HG02840 (cell line): ENCODE data around the gene RECQL5.
A peak's percentile ranks its signal among the peaks of the same experiment; 100 is the strongest.
"Not testable (repeated sequence)": the region's sequence is repeated elsewhere in the genome, so short reads cannot be mapped to it uniquely, and the experiment has no call there.

Experiments
- ATAC-seq: cut with Tn5 transposase; IDR thresholded peaks from one replicate; pipeline ENCODE4 v1.9.1; 2021; ENCODE audit warnings: mild to moderate bottlenecking, moderate library complexity, moderate number of reproducible peaks; ENCODE audit not compliant: unreplicated experiment, low FRiP score

Gene RECQL5

DNA sequence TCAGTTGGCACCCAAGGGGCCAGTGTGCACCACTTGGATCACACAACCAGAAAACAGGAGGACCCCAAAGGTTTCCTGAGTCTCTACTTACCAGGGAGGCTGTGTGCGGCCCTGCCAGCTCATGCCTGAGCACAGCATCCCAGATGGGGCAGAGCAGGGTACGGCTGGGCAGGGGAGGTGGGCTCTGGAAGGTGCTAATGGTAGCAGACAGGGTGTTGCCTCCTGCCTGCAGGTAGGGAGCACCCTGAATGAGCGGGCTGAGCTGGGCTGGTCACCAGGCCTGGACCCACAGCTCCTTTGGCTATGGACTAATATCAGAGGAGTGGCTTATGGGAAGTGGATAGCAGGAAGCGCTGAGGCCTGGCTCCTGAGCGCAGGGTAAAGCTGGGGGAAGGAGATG is 14.6 kb downstream of the RECQL5 start:
- ATAC-seq, result no peak

DNA sequence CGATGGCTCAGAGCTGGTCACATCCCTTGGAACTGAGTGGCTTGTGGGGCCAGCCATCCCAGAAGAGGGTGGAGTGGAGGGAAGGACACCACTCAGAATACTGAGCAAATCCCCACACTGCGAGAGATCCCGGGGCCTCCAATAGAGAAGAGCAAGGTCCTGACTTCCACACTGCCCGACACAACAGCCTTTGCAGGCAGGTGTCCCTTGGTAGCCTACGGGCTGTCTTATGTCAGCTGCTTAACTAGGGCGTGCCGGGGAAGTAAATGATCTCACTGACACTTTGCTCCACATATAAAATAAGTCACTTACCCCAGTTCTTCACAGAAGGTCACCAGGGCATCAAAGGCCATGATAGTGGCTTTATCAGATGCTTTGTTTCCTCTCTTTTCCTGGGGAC is 16.1 kb downstream of the RECQL5 start:
- ATAC-seq, result no peak

DNA sequence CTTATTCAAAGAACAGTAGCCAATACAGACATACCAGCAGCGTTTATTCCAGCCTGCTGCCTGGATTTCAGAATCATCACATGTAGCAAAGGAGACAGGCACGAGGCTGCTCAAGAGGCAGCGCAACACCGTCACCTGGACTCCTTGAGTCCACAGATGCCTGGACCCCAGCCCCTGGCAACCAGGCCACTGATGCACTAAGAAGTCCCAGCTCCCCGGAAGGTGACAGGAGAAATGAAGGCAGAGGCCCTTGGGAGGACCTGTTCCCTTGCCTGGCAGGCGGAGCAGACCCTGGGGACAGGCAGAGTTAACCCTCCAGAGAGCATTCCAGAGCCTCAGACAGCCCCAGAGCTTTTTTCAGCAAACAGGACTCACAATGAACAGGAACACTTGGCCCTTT is 17.3 kb downstream of the RECQL5 start:
- no peak for ATAC-seq

DNA sequence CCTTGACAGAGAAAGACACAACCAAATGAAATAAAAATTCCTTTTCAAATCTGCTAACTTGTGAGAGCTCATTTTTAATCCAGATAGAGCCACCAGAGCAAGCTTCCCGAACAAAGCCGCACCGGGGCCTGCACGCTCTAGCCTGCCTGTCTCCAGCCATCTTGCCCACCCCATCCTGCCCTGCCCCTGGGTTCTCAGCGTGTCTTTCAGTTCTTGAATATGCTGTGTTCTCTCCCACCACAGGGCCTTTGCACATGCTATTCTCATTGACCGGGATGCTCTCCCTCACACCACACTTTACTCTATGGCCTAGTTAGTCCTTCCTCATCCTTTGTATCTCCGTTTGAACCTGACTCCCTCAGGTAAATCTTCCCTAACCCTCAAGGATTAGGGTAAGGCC is 19.0 kb downstream of the RECQL5 start:
- no peak for ATAC-seq

DNA sequence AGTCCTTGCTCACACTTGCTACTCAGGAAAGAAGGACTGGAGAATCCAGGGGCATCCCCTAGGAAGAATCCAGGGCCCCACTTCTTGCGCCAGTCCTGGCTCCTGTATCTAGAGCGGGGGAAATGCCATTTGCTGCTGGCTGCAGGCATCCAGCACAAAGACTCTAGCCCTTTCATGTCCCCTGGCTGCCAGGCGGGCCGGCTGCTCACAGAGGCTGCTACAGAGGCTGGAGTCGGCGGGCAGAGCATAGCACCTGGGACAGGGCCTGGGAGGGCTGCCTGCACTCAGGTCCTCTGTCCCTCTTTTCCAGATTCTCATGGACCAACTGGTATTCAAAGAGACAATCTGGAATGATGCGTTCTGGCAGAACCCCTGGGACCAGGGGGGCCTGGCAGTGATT is 19.9 kb downstream of the RECQL5 start:
- no peak for ATAC-seq

DNA sequence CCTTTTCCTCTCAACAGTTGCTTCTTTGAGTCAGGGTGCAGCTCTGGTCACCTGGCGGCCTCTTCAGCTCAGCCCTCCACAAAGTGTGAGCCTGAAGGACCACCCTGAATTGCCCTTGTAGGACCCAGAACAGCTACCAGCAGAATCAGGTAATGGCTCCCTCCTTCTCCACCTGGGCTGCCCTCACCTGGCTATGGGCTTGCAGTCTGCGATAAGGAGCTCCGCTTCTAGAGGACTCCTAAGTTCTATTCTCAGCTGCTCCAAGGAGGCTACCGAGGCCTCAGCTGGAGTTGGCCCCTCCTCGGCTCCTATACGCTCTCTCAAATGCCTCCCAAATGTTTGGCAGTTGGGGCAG is 20.3 kb downstream of the RECQL5 start:
- ATAC-seq, result no peak

DNA sequence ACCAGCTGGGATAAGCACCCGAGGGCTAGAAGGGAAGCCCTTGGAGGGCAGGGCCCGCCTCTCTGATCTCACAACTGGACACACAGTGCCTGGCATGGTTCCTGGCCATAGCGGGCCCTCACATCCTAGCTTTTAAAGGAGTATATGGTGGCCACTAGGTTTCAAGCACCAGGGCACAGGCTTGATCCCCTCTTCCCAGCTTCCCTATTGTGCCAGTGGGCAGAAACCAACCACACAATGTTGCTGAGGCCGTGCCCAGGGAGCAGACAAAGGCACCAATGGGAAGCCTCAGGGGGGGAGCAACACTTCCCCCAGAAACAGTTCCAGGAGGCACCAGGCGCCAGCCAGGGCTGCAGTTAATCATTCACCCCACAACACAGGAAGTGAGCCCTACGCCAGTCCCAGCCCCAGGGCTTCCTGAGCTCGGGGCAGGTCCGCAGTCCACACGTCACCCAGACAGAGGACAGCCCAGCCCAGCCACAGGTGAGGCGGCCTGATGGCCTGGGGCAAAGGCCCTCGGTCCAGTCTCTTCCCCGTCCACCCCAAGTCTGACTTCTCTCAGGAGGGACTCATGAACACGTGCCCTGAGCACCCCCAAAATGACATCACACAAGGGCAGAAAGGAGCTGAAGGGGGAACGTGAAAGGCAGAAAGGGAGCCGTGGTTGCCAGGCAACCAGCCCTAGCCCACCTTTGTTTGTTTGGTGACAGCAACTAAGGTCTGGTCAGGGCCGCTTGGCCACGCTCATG is 20.9 kb downstream of the RECQL5 start:
- peak; percentile 74 for ATAC-seq

DNA sequence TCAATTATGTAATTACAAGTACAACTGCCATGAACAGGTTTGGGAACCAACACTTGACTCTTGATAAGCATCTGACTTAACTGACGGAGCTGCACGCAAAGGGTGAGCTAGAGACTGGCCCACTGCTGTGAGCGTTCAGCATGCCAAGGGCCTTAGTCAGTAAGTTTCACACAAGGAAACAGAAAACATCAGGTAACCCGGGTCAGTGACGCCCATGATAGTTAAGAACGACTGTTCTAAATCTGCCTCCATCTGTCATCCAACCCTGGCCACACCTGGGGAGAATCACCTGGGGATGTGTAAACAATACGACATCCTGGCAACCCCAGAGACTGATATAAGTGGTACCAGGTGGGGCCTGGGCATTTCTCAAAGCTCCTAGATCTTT is 21.5 kb downstream of the RECQL5 start:
- no peak for ATAC-seq

DNA sequence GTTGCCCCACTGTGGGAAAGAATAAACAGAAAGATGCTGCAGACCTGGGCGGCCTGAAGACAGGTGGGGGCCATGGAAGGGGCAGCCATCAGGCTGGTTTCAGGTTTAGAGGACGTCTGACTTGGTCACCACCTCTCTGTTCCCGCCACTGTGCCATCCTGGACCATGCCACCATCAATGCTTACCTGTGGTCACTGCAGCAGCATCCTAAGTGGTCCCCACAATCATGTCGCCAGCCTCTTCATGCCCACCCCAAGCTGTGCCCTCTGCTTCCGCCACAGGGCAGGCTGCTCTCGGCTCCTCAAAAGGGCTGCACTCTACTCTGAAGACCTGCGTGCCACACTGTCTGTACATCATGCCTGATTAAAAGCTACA is 23.3 kb downstream of the RECQL5 start:
- no peak for ATAC-seq

DNA sequence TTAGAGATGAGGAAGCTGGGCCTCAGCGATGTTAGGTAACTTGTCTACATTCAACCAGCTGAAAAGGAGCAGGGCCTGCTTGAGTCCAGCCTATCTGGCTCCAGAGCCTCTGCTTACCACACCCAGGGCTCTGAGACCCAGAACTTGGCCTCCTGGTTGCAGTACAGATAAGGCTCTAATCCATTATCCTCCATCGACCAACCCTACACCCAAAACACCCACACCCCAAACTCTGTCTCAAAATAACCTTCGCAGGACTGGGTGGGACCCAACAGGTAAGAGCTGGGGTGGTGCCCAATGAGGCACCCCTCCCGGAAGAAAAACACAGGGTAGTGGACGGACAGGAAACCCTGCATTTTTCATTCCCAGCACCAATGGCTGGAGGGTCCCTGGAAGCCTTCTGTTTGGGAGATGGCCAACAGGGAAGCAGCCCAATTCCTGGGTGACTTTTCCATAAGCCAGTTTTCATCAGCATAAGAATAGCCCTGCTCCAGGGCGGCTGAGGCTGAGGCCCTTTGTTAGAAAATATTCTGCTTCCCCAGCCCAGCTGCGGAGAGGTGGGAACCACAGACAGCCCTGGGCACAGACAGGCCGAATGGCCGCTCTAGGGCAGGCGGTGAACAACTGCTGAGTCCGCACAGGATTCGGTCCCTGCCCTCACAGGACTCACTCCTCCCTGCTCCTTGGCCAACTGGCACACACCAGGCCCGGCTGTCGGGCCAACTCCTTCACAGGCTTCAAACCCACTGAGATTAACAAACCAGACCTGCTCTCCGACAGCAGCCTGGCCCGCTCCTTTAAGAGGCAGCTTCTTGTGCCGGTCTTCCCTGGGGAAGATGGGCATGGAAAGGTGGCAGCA is 23.9 kb downstream of the RECQL5 start:
- no peak for ATAC-seq

DNA sequence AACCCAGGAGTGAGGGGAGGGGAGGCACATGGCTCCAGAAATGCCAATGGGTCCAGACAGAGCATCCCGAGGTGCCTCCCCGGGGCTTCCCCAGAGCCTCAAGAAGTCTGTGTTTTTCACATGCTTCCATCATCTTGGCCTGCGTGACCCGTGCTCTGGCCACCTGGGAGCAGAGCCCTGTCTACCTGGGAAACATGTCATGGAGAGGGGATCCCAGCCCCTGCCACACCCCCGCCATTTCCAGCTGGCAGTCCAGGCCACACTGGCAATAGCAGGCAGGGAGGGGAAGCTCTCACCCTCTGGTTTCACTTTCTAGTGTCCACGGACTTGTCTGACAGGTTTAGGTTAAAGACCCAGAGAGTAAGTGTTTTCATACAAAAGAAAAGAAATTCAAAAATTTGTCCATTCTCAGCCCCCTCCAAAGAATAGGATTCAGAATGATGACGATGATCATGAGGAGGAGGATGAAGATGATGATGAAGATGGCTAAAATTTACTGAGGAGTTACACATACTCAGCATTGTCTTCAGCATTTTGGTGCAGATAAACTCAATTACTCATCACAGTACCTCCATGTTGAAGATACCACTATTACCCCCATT is 24.7 kb downstream of the RECQL5 start:
- no peak for ATAC-seq

DNA sequence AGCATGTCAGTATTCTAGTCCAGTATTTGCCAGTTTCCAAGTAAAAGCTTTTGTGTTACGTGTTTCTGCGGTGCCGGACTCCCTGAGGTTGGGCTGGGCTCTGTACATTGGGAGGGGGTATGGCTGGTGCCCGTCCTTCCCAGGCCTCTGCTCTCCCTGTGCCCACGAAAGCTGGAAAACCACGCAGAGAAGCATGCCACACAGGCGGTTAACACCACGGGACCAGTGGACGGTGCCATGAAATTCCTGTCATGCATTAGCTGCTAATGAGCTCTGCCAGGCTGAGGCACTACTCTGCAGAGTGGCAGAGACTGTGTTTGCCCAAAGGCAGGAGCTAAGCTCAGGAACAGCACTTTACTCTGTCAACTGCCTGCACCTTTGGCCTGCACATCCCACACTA is 25.6 kb downstream of the RECQL5 start:
- ATAC-seq, result no peak

DNA sequence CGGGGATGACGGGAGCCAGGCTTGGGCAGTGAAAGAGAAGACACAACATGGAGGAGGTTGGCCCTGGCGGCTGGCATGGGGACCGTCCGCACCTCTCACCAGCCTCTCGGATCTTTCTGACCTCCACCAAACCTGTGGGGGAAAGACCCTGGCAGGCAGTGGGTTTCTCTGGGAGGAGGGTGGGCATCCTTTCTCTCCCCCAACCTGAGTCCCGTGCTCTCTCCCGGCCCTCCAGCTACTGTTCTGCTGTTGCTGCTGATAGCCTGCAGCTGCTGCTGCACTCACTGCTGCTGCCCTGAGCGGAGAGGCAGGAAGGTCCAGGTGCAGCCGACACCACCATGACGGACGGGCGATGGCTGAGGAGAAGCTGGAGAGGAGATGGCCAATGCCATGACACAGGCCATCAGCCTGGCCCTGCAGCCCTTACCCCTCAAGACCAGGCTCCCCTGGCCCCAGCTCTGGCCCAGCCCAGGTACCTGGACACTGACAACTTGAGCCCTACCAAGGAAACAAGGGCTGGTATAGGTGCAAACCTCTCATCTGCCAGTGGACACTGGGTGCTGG is 26.3 kb downstream of the RECQL5 start:
- no peak for ATAC-seq

DNA sequence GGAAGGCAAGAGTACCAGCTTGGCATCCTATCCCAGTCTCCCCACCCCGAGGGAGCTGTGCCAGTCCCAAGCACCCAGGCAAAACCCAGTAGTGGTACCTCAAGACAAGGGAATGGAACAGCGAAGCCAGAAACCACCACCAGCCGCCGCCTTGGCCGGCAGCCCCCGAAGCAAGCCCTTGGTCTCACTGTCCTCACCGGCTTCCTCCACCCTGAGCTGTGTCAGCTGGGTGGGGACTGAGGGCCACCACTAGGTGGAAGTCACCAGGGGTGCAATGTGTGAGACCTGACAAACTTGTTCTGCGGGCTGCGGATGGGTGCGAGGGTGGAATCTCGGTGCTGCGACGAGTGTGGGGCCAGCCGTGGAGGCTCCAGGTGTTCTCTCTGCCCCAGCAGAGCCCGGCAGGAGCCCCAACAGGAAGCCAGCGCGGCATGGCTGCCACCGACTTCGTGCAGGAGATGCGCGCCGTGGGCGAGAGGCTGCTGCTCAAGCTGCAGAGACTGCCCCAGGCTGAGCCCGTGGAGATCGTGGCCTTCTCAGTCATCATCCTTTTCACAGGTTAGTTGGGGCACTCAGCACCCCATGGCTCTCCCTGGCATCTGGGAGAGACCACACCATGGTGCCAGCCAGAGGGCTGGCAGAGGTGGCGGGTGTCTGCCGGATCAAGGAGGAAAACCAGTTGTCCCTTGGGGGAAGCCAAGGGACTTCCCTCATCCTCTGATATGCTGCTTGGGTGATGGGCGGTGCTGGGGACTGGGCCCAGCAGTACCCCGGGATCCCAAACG is 27.0 kb downstream of the RECQL5 start:
- no peak for ATAC-seq

DNA sequence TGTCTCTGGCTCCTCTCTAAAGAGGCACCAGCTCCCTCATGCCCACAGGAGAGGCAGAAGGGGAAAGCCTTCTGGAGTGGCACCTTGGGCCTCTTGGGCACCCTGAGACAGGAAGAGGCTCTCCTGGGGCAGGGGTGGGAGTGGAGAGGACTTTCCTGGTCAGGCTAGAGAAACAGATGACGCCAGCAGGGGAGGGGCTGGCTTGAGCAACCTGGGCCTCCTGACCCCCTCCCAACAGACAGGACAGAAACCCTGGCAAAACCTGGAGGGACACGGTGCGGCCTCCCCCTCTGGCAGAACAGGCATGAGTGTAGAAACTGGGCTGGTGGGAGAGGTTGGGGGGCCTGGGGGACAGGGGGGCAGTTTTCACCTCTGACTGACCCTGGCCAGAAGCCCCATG is 27.6 kb downstream of the RECQL5 start:
- ATAC-seq, result no peak

DNA sequence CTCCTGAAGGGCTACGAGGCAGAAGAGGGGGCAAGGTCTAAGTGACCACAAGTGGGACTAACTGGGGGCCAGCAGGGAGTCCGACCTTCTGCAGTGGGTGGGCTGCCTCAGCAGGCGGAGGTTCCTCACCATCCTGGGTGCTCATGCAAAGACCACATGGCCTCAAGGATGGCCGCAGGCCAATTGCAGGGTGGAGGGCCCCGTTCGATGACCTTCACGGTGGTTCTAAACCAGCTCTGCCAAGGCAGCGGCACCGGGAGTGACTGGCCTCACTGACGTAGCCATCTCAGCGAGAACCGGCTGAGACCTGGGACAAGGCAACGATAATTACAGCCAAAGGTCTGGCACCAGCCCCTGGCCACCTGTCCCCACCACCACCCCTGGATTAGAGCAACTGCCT is 28.1 kb downstream of the RECQL5 start:
- no peak for ATAC-seq

DNA sequence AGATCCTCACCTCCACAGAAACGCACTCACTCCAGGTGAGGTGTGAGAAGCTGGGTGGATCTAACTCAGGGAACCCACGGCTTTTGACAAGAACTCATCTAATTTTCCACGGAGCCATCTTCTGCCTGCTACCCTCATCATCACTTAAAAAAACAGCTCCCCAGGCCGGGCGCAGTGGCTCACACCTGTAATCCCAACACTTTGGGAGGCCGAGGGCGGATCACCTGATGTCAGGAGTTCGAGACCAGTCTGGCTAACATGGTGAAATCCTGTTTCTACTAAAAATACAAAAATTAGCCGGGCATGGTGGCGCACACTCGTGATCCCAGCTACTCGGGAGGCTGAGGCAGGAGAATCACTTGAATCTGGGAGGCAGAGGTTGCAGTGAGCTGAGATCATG is 28.9 kb downstream of the RECQL5 start:
- ATAC-seq, result not testable (repeated sequence)

DNA sequence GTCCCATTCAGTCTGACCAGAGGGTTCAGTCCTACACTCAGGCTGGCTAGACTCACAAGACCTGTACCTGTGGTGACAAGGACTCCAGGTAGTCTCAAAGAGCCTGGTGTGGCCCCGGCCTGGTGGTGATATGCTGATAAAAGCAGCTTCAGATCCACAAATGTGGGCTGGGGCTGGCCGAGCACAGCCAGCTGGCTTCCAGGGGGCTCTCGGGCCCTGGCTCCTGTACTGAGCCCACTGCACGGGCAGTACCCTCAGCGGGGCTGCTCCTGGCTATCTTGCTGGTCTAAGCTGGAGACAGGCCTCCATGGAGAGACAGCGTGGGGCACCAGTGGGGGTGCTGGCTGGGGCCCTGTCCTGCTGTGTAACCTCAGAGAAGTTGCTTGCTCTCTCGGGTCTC is 29.4 kb downstream of the RECQL5 start:
- no peak for ATAC-seq

DNA sequence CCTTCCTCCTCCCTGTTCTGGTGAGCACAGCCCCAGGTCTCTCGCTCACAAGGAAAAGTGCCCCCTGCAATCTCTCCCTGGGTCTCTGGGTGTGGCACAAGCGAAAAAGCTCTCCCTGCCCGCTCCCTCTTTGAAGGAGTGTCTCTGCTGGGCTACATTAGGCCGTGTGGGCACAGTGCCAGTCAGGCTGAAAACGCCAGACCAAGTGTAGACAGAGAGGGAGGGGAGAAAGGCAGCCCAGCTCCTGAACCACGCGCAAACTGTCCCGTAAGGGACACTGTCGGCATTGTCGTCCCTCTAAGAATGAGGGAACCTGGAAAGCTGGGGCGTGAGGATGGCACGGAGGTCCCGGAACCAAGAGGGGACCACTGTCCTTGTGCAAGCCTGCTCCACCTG is 29.8 kb downstream of the RECQL5 start:
- no peak for ATAC-seq

DNA sequence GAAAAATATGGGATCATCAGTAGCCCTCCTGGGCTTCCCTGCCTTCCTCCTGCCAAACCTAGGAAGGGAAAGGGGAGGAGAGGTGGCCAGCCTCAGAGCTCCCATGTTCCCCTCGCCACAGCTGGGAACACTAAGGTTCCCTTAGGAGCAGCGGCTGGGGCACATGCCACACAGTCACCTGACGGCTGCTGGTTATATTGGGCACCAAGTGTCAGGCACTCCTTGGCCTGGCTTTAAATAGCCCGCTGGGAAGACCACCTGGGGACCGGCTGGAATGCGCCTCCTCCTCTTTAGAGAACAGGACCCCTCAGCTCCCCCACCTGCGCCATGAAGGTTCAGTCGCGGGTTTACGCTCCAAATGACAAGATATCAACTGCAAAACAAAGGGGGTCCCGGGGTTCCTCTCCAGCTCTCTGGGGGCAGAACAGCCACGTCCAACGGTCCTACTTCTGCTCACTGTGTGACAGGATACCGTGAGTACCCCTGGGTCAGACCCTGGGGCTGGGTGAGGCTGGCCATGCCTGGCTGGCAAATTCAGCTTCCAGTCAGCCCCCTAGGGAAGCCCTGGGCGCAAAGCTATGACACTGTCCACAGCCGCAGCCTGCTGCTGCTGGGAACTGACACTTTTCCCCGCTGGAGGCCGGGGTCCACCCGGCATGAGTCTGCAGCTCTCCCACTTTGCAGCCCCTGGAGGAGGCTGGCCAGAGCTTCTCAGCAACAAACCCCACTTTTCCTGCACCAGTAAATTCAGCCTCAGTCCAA is 30.4 kb downstream of the RECQL5 start:
- ATAC-seq, result no peak
